SU-DHL-6 (cell line): ENCODE data around the gene ZNF33A.

Source experiments
- EZH2phosphoT487 ChIP-seq: fragments of 200-600 bp; sonication (generic), shearing (Covaris generic); conservative IDR thresholded peaks from 2 replicates; pipeline ENCODE4 v1.6.1; 2018; ENCODE audit warnings: mild to moderate bottlenecking, antibody characterized with exemption, low read length, moderate library complexity, mixed read lengths
- TF ChIP-seq, protein P1 (sequence below): fragments of 200-600 bp; sonication (generic); IDR thresholded peaks from one replicate; pipeline ENCODE4 v1.5.1; 2017; ENCODE audit warnings: antibody characterized with exemption, mild to moderate bottlenecking, low read length, moderate library complexity; ENCODE audit not compliant: insufficient read depth, poor library complexity, severe bottlenecking

GRCh38 chr10:38025283-38025682 is 14.8 kb downstream of the ZNF33A start:
- TF ChIP-seq, protein P1, sequence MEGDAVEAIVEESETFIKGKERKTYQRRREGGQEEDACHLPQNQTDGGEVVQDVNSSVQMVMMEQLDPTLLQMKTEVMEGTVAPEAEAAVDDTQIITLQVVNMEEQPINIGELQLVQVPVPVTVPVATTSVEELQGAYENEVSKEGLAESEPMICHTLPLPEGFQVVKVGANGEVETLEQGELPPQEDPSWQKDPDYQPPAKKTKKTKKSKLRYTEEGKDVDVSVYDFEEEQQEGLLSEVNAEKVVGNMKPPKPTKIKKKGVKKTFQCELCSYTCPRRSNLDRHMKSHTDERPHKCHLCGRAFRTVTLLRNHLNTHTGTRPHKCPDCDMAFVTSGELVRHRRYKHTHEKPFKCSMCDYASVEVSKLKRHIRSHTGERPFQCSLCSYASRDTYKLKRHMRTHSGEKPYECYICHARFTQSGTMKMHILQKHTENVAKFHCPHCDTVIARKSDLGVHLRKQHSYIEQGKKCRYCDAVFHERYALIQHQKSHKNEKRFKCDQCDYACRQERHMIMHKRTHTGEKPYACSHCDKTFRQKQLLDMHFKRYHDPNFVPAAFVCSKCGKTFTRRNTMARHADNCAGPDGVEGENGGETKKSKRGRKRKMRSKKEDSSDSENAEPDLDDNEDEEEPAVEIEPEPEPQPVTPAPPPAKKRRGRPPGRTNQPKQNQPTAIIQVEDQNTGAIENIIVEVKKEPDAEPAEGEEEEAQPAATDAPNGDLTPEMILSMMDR, result no peak
- TF ChIP-seq EZH2phosphoT487, result no peak
